WTC11 (cell line): ENCODE results near the gene ATXN3L. TPM values are rescaled to one million over a fixed set of nuclear protein-coding genes. Genes with fewer than 3 reads are reported as not detected.

Experiments
- ATAC-seq: fragments of 200-7000 bp; cut with Tn5 transposase; 2 replicates; pipeline ENCODE4 v1.10.0; 2021; ENCODE audit warnings: mild to moderate bottlenecking, moderate library complexity
- CTCF ChIA-PET: fragments of 300-600 bp; sonication (Branson Sonifier 250); formaldehyde crosslinking; loops from one replicate; lab custom pipeline; 2021; ENCODE audit warnings: antibody characterized with exemption; lab: Charles Lee
- POLR2A ChIA-PET: fragments of 350-600 bp; sonication (Branson Sonifier 250); formaldehyde crosslinking; loops from one replicate; lab custom pipeline; 2021; ENCODE audit warnings: antibody characterized with exemption; lab: Charles Lee
- DNase-seq: peaks from one replicate; pipeline ENCODE4 v3.0.0; 2021; ENCODE audit warnings: low spot score
- H3K27ac Mint-ChIP-seq: 2 replicates; pipeline ENCODE4 v1.8.0; 2021; ENCODE audit warnings: mixed read lengths
- H3K27me3 Mint-ChIP-seq: 2 replicates; pipeline ENCODE4 v1.8.0; 2021; ENCODE audit warnings: low read depth, mild to moderate bottlenecking, moderate library complexity, mixed read lengths
- H3K36me3 Mint-ChIP-seq: 2 replicates; pipeline ENCODE4 v1.8.0; 2021; ENCODE audit warnings: mixed read lengths
- H3K4me1 Mint-ChIP-seq: 2 replicates; pipeline ENCODE4 v1.8.0; 2022; ENCODE audit warnings: mixed read lengths
- H3K4me3 Mint-ChIP-seq: 2 replicates; pipeline ENCODE4 v1.8.0; 2021; ENCODE audit warnings: mild to moderate bottlenecking, moderate library complexity, mixed read lengths
- H3K9me3 Mint-ChIP-seq: 2 replicates; pipeline ENCODE4 v1.8.0; 2021; ENCODE audit warnings: mixed read lengths
- ATF2 ChIP-seq: sonication (generic); formaldehyde crosslinking; IDR thresholded peaks from 2 replicates; pipeline ENCODE4 v1.8.1; 2022; ENCODE audit warnings: low read depth, missing genetic modification reagents, borderline replicate concordance
- CREB1 ChIP-seq: sonication (generic); formaldehyde crosslinking; IDR thresholded peaks from 2 replicates; pipeline ENCODE4 v1.8.0; 2023; ENCODE audit warnings: mild to moderate bottlenecking, missing genetic modification reagents
- CREM ChIP-seq: sonication (generic); formaldehyde crosslinking; IDR thresholded peaks from 2 replicates; pipeline ENCODE4 v1.8.1; 2022; ENCODE audit warnings: mild to moderate bottlenecking, missing genetic modification reagents, moderate library complexity
- GTF2I ChIP-seq: fragments of 250-450 bp; sonication (Bioruptor Pico); conservative IDR thresholded peaks from 2 replicates; pipeline ENCODE4 v1.4.0; 2021; ENCODE audit warnings: mild to moderate bottlenecking
- HMGXB4 ChIP-seq: sonication (generic); formaldehyde crosslinking; IDR thresholded peaks from 2 replicates; pipeline ENCODE4 v1.8.1; 2023; ENCODE audit warnings: mild to moderate bottlenecking, moderate library complexity, missing genetic modification reagents
- NFATC4 ChIP-seq: fragments of 250-450 bp; sonication (Bioruptor Pico); IDR thresholded peaks from 2 replicates; pipeline ENCODE4 v1.9.0; 2021; ENCODE audit warnings: mild to moderate bottlenecking
- NFE2L1 ChIP-seq: sonication (generic); formaldehyde crosslinking; IDR thresholded peaks from 2 replicates; pipeline ENCODE4 v1.8.1; 2023; ENCODE audit warnings: missing genetic modification reagents
- NR3C1 ChIP-seq: sonication (generic); formaldehyde crosslinking; conservative IDR thresholded peaks from 2 replicates; pipeline ENCODE4 v1.8.1; 2023; ENCODE audit warnings: low read depth, mild to moderate bottlenecking, missing genetic modification reagents
- RELA ChIP-seq: sonication (generic); formaldehyde crosslinking; IDR thresholded peaks from 2 replicates; pipeline ENCODE4 v1.8.1; 2022; ENCODE audit warnings: missing genetic modification reagents, mild to moderate bottlenecking, borderline replicate concordance
- SMAD3 ChIP-seq: sonication (generic); formaldehyde crosslinking; IDR thresholded peaks from 2 replicates; pipeline ENCODE4 v1.8.0; 2022; ENCODE audit warnings: missing genetic modification reagents, mild to moderate bottlenecking, borderline replicate concordance
- ZNF121 ChIP-seq: sonication (generic); formaldehyde crosslinking; IDR thresholded peaks from 2 replicates; pipeline ENCODE4 v1.8.0; 2023; ENCODE audit warnings: missing genetic modification reagents
- ZNF671 ChIP-seq: fragments of 250-450 bp; sonication (Bioruptor Pico); IDR thresholded peaks from 2 replicates; pipeline ENCODE4 v1.8.0; 2021; ENCODE audit warnings: mild to moderate bottlenecking
- total RNA-seq: library from RNA; stranded (reverse); gene quantifications from 3 replicates; pipeline ENCODE4 v1.2.3, GENCODE V29; 2021
- TF ChIP-seq, protein P1 (sequence below): fragments of 250-450 bp; sonication (Bioruptor Pico); IDR thresholded peaks from 2 replicates; pipeline ENCODE4 v1.9.0; 2021; ENCODE audit warnings: mild to moderate bottlenecking, borderline replicate concordance
- TF ChIP-seq, protein P2 (sequence below): fragments of 250-450 bp; sonication (Bioruptor Pico); conservative IDR thresholded peaks from 2 replicates; pipeline ENCODE4 v1.9.0; 2021; ENCODE audit warnings: mild to moderate bottlenecking
- TF ChIP-seq, protein P3 (sequence below): fragments of 200-600 bp; IDR thresholded peaks from 2 replicates; pipeline ENCODE4 v1.8.0; 2022; ENCODE audit warnings: antibody characterized with exemption

ATXN3L gene
- total RNA-seq, 1 experiment from 2014 or later: not detected

DNA sequence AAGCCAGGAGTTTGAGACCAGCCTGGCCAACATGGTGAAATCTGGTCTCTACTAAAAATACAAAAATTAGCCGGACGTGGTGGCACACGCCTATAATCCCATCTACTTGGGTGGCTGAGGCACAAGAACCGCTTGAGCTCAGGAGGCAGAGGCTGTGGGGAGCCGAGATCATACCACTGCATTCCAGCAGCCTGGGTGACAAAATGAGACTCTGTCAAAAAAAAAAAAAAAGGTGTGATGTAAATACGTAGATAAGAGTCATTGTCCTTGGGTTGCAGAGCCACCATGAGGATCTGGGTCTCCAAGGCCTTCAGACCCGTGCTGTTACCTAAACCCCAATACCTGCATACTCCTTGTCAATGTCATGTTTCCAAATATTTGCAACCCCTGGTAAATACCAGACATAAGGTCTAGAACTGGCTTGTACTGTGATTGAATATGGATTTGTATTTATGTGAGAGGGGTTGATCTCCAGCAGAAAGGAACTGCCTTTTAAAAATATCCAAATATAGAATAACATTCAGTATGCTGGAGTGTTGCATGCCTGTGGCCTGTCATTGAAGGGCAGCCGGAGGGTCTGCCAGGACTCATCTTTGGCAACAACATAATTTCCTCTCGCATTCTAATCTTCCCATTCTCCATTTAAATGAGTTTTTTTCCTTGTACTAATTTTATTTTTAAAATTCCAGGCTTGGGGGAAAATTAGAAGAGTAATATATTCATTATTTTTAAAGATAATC, 40.4 kb downstream of the ATXN3L start:
- ChIA-PET CTCF (no interaction called here), POLR2A (interaction anchor here (0.7 kb wide), 1 partner anchor 148 kb away, joined by 3 read pairs; no protein-coding TSS in a partner anchor)
- Mint-ChIP-seq H3K4me3 (no peak overlapping the region), H3K27me3 (no peaks in the 10 kb centered on the region; the same call in none of the 2 replicates), H3K9me3 (peaks cover 24% of the 10 kb centered on the region), H3K4me1 (peaks cover 25% of the 10 kb centered on the region), H3K36me3 (peaks cover 16% of the 10 kb centered on the region), H3K27ac (no peak overlapping the region)
- DNase-seq: no peak
- no peak for ATAC-seq
- TF ChIP-seq ATF2 (no peak), NFATC4 (no peak), ZNF121 (no peak), CREB1 (CRISPR knock-in tag) (no peak), NR3C1 (CRISPR knock-in tag) (no peak), NFE2L1 (CRISPR knock-in tag) (no peak), GTF2I (CRISPR knock-in tag) (no peak), RELA (CRISPR knock-in tag) (no peak)

GRCh38 chrX:13277539-13277938, 42.3 kb downstream of the ATXN3L start:
- peaks cover 17% of the 10 kb centered on the region for H3K9me3 Mint-ChIP-seq

More at GRCh38 chrX:13277539-13277938, 42.3 kb downstream of the ATXN3L start:
- H3K4me1 Mint-ChIP-seq: peaks cover 7% of the 10 kb centered on the region
- no peak overlapping the region for H3K27ac Mint-ChIP-seq
- CTCF ChIA-PET: no interaction called here
- no peaks in the 10 kb centered on the region; the same call in none of the 2 replicates for H3K27me3 Mint-ChIP-seq
- no peak for ATAC-seq
- H3K4me3 Mint-ChIP-seq: no peak overlapping the region
- H3K36me3 Mint-ChIP-seq: peaks cover 6% of the 10 kb centered on the region
- TF ChIP-seq CREM (CRISPR knock-in tag) (no peak), HMGXB4 (CRISPR knock-in tag) (no peak), SMAD3 (no peak), ZNF671 (no peak)
- TF ChIP-seq, protein P1, sequence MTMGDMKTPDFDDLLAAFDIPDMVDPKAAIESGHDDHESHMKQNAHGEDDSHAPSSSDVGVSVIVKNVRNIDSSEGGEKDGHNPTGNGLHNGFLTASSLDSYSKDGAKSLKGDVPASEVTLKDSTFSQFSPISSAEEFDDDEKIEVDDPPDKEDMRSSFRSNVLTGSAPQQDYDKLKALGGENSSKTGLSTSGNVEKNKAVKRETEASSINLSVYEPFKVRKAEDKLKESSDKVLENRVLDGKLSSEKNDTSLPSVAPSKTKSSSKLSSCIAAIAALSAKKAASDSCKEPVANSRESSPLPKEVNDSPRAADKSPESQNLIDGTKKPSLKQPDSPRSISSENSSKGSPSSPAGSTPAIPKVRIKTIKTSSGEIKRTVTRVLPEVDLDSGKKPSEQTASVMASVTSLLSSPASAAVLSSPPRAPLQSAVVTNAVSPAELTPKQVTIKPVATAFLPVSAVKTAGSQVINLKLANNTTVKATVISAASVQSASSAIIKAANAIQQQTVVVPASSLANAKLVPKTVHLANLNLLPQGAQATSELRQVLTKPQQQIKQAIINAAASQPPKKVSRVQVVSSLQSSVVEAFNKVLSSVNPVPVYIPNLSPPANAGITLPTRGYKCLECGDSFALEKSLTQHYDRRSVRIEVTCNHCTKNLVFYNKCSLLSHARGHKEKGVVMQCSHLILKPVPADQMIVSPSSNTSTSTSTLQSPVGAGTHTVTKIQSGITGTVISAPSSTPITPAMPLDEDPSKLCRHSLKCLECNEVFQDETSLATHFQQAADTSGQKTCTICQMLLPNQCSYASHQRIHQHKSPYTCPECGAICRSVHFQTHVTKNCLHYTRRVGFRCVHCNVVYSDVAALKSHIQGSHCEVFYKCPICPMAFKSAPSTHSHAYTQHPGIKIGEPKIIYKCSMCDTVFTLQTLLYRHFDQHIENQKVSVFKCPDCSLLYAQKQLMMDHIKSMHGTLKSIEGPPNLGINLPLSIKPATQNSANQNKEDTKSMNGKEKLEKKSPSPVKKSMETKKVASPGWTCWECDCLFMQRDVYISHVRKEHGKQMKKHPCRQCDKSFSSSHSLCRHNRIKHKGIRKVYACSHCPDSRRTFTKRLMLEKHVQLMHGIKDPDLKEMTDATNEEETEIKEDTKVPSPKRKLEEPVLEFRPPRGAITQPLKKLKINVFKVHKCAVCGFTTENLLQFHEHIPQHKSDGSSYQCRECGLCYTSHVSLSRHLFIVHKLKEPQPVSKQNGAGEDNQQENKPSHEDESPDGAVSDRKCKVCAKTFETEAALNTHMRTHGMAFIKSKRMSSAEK: no peak
- TF ChIP-seq, protein P2, sequence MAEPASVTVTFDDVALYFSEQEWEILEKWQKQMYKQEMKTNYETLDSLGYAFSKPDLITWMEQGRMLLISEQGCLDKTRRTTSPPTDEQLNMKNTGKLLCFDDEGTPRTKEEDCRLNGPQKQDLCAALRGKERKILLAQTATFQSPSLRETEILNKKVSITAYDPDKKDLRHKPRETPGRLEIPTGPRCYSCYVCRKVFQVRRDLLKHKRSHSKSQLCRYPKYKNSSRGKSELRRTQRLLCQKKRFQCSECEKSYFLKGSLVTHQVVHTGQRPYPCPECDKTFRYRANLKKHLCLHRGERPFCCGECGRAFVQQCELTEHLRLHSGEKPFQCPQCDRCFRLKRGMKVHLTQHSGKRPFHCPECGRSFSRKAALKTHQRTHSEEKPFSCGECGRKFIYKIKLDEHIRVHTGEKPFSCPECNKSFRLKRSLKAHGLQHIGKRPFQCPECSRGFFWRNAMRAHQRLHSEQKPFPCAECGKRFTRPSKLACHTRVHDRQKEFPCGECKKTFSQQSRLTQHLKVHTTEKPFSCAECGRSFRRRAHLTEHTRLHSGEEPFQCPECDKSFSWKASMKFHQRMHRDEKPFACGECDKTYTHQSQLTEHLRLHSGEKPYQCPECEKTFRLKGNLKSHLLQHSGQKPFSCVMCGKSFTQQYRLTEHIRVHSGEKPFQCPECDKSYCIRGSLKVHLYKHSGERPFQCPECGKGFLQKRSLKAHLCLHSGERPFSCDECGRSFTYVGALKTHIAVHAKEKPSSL: no peak
- TF ChIP-seq, protein P3, sequence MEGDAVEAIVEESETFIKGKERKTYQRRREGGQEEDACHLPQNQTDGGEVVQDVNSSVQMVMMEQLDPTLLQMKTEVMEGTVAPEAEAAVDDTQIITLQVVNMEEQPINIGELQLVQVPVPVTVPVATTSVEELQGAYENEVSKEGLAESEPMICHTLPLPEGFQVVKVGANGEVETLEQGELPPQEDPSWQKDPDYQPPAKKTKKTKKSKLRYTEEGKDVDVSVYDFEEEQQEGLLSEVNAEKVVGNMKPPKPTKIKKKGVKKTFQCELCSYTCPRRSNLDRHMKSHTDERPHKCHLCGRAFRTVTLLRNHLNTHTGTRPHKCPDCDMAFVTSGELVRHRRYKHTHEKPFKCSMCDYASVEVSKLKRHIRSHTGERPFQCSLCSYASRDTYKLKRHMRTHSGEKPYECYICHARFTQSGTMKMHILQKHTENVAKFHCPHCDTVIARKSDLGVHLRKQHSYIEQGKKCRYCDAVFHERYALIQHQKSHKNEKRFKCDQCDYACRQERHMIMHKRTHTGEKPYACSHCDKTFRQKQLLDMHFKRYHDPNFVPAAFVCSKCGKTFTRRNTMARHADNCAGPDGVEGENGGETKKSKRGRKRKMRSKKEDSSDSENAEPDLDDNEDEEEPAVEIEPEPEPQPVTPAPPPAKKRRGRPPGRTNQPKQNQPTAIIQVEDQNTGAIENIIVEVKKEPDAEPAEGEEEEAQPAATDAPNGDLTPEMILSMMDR: no peak
- DNase-seq: no peak
- POLR2A ChIA-PET: no interaction called here
